ENCODE results near the gene ST6GALNAC3. TPM values are rescaled to one million over a fixed set of nuclear protein-coding genes. Genes with fewer than 3 reads are reported as not detected.

Gene ST6GALNAC3
- total RNA-seq, 4 donors from 2014 or later, result 1.00 to 5.7 (median 1.9) TPM; not detected in 1

- Histone ChIP-seq H3K4me1 (no peaks in the 10 kb centered on the region), H3K4me3 (no peak overlapping the region), H3K27me3 (no peaks in the 10 kb centered on the region), H3K36me3 (no peaks in the 10 kb centered on the region), H3K9me3 (no peaks in the 10 kb centered on the region), H3K27ac (no peak overlapping the region)
- TF ChIP-seq POLR2A (IDR thresholded peaks at IDR 0.05) (no peak), EP300 (IDR thresholded peaks at IDR 0.05; ENCODE audit: low read depth) (no peak), POLR2AphosphoS5 (IDR thresholded peaks at IDR 0.05) (no peak)
- TF ChIP-seq, protein P1, sequence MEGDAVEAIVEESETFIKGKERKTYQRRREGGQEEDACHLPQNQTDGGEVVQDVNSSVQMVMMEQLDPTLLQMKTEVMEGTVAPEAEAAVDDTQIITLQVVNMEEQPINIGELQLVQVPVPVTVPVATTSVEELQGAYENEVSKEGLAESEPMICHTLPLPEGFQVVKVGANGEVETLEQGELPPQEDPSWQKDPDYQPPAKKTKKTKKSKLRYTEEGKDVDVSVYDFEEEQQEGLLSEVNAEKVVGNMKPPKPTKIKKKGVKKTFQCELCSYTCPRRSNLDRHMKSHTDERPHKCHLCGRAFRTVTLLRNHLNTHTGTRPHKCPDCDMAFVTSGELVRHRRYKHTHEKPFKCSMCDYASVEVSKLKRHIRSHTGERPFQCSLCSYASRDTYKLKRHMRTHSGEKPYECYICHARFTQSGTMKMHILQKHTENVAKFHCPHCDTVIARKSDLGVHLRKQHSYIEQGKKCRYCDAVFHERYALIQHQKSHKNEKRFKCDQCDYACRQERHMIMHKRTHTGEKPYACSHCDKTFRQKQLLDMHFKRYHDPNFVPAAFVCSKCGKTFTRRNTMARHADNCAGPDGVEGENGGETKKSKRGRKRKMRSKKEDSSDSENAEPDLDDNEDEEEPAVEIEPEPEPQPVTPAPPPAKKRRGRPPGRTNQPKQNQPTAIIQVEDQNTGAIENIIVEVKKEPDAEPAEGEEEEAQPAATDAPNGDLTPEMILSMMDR (IDR thresholded peaks at IDR 0.05), result no peak
- DNase-seq, result no peak
- intact Hi-C loops (cut with DNase I; ENCODE audit: low total_unique reads), result no loop called here
- WGBS, 2 donors (ENCODE audit: low coverage in 1 of 2), result 88 to 89% methylated on average over 5 of the region's 5 CpGs
- in situ Hi-C loops (cut with MboI; ENCODE audit: low pct_ligation_motif_present in 1 of 4, low pct_unique_long_range_greater_than_20kb in 1 of 4, low sequenced_read_pairs in 3 of 4), result no loop called here
Observed at GRCh38 chr1:76374086-76374485, 299.5 kb downstream of the ST6GALNAC3 start.

DNA sequence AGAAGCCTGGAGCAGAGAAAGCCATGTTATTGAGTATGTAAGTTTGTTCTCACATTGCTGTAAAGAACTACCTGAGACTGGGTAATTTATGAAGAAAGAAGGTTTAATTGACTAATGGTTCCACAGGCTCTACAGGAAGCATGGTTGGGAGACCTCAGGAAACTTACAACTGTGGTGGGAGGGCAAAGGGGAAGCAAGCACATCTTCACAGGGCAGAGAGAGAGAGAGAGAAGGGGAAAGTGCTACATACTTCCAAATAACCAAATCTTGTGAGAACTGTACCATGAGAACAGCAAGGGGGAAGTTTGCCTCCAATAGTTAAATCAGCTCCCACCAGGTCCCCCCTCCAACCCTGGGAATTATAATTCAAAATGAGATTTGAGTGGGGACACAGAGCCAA lies 302.7 kb downstream of the ST6GALNAC3 start:
- Histone ChIP-seq H3K27me3 (no peaks in the 10 kb centered on the region), H3K4me3 (no peak overlapping the region), H3K36me3 (no peaks in the 10 kb centered on the region), H3K4me1 (no peaks in the 10 kb centered on the region), H3K27ac (no peak overlapping the region), H3K9me3 (no peaks in the 10 kb centered on the region)
- intact Hi-C loops (cut with DNase I; ENCODE audit: low total_unique reads), result no loop called here
- in situ Hi-C loops (cut with MboI; ENCODE audit: low pct_ligation_motif_present in 1 of 4, low pct_unique_long_range_greater_than_20kb in 1 of 4, low sequenced_read_pairs in 3 of 4), result no loop called here
- no peak for DNase-seq
- TF ChIP-seq POLR2A (IDR thresholded peaks at IDR 0.05) (no peak), EP300 (IDR thresholded peaks at IDR 0.05; ENCODE audit: low read depth) (no peak), POLR2AphosphoS5 (IDR thresholded peaks at IDR 0.05) (no peak)
- TF ChIP-seq, protein P1 (IDR thresholded peaks at IDR 0.05), result no peak

GRCh38 chr1:76379506-76379905 lies 305.0 kb downstream of the ST6GALNAC3 start:
- no peaks in the 10 kb centered on the region for H3K4me1 ChIP-seq
- 89 to 93% methylated on average over 3 of the region's 3 CpGs for WGBS, 2 donors (ENCODE audit: low coverage in 1 of 2)
- DNase-seq, result no peak
- no peak overlapping the region for H3K27ac ChIP-seq
- no peak overlapping the region for H3K4me3 ChIP-seq
- H3K9me3 ChIP-seq, result no peaks in the 10 kb centered on the region
- H3K36me3 ChIP-seq, result no peaks in the 10 kb centered on the region
- intact Hi-C loops (cut with DNase I; ENCODE audit: low total_unique reads) (no loop called here), in situ Hi-C loops (cut with MboI; ENCODE audit: low pct_ligation_motif_present in 1 of 4, low pct_unique_long_range_greater_than_20kb in 1 of 4, low sequenced_read_pairs in 3 of 4) (no loop called here)
- TF ChIP-seq POLR2AphosphoS5 (IDR thresholded peaks at IDR 0.05) (no peak), EP300 (IDR thresholded peaks at IDR 0.05; ENCODE audit: low read depth) (no peak)
- H3K27me3 ChIP-seq, result no peaks in the 10 kb centered on the region

DNA sequence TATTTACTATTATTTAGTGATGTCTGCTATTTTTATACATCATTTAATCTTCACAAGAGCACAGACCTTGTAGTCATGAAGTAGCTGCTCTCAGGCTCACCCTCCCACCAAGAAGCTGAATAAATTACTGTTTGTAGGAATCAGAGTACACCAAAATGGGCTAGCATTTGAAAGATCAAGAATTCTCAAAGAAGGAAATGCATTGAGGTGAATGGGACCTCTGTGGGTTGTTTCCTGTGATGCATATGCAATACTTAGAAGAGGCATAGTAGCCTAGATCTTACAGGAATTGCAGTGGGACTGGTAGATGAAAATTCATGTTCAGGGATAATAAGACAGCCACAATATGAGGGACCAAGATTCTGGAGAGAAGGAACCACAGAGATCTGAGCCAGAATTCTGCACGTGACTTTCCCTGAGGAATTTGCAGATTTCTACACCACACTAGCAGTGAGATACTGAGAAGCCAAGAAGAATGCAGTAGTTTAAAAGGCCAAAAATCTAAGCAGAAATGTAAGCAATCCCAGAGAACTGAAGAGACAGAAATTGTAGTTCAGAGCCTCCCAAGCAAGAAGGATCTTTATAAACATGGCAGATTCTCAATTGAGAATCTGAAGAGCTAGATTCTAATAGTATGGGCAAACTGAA lies 307.0 kb downstream of the ST6GALNAC3 start:
- no peaks in the 10 kb centered on the region for H3K36me3 ChIP-seq
- no peak for DNase-seq
- in situ Hi-C loops (cut with MboI; ENCODE audit: low pct_ligation_motif_present in 1 of 4, low pct_unique_long_range_greater_than_20kb in 1 of 4, low sequenced_read_pairs in 3 of 4), result no loop called here
- TF ChIP-seq POLR2A (IDR thresholded peaks at IDR 0.05) (no peak), EP300 (IDR thresholded peaks at IDR 0.05; ENCODE audit: low read depth) (no peak), POLR2AphosphoS5 (IDR thresholded peaks at IDR 0.05) (no peak)
- TF ChIP-seq, protein P1 (IDR thresholded peaks at IDR 0.05), result no peak
- no peak overlapping the region for H3K27ac ChIP-seq
- intact Hi-C loops (cut with DNase I; ENCODE audit: low total_unique reads), result no loop called here
- H3K4me1 ChIP-seq, result no peaks in the 10 kb centered on the region
- no peaks in the 10 kb centered on the region for H3K27me3 ChIP-seq
- no peaks in the 10 kb centered on the region for H3K9me3 ChIP-seq
- H3K4me3 ChIP-seq, result no peak overlapping the region
- 67% methylated on average over 1 of the region's 1 CpG; no CpG with 5 or more reads in 1 of the 2 donors for WGBS, 2 donors (ENCODE audit: low coverage in 1 of 2)

DNA sequence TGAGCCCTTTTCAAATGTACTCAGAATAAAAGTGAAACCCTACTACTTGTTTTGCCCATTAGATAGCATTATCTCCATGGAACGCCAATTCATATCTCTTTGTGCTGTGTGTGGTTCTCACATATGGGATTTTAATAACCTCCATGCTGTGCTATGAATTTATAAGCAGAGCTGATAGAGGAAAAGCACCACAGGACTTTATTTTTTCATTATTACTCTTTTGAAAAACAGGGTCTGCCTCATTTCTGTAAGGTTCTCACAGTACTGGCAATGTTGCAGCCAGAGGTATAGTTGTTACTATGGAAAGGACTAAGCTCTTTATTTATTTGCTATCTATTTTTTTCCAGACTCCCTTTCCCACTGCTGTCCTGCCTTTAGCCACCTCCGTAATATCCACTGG lies 313.7 kb downstream of the ST6GALNAC3 start:
- no peak for DNase-seq
- 71 to 87% methylated on average over 1 to 2 of the region's 2 CpGs for WGBS, 2 donors (ENCODE audit: low coverage in 1 of 2)
- H3K9me3 ChIP-seq, result no peaks in the 10 kb centered on the region
- TF ChIP-seq POLR2AphosphoS5 (IDR thresholded peaks at IDR 0.05) (no peak), EP300 (IDR thresholded peaks at IDR 0.05; ENCODE audit: low read depth) (no peak), POLR2A (IDR thresholded peaks at IDR 0.05) (no peak)
- TF ChIP-seq, protein P1 (IDR thresholded peaks at IDR 0.05), result no peak
- no peak overlapping the region for H3K4me3 ChIP-seq
- in situ Hi-C loops (cut with MboI; ENCODE audit: low pct_ligation_motif_present in 1 of 4, low pct_unique_long_range_greater_than_20kb in 1 of 4, low sequenced_read_pairs in 3 of 4) (no loop called here), intact Hi-C loops (cut with DNase I; ENCODE audit: low total_unique reads) (no loop called here)
- no peaks in the 10 kb centered on the region for H3K27me3 ChIP-seq
- no peak overlapping the region for H3K27ac ChIP-seq
- H3K4me1 ChIP-seq, result no peaks in the 10 kb centered on the region
- no peaks in the 10 kb centered on the region for H3K36me3 ChIP-seq
